HepG2 (cell line): ENCODE data around the gene RAB17. TPM values are rescaled to one million over a fixed set of nuclear protein-coding genes. Genes with fewer than 3 reads are reported as not detected.
"Not testable (repeated sequence)": the region's sequence is repeated elsewhere in the genome, so short reads cannot be mapped to it uniquely, and the experiment has no call there.

Experiments used
- ATAC-seq: fragments of 200-7000 bp; cut with Tn5 transposase; 3 replicates; pipeline ENCODE4 v1.9.1; 2020; ENCODE audit warnings: mild to moderate bottlenecking, moderate library complexity
- BruUV-seq: library from RNA; stranded (reverse); fragments of 400-500 nt; replicated peaks from 2 replicates; lab custom pipeline; 2021; lab: Mats Ljungman, UMichigan
- CTCF ChIA-PET: fragments of 300-600 bp; formaldehyde crosslinking; extraction: SDS; loops from one replicate; lab custom pipeline; 2021; ENCODE audit warnings: low total read pairs, inconsistent platforms, low intra/inter-chr PET ratio; lab: Yijun Ruan, JAX
- POLR2A ChIA-PET: fragments of 350-600 bp; sonication (Branson Sonifier 250); formaldehyde crosslinking; loops from one replicate; lab custom pipeline; 2020; ENCODE audit warnings: antibody characterized with exemption, inconsistent platforms; lab: Yijun Ruan, JAX
- DNase-seq: peaks from one replicate; pipeline ENCODE4 v3.0.0-alpha.2; 2015; ENCODE audit warnings: low spot score
- FAIRE-seq: peaks from 3 replicates; lab custom pipeline; 2011; peaks lifted over from hg19 to GRCh38; lab: Jason Lieb, UNC
- H2AFZ ChIP-seq: one replicate; pipeline ENCODE4 v1.6.1; 2011; ENCODE audit warnings: low read length, inconsistent platforms
- H3K27ac ChIP-seq: fragments of 300-600 bp; 3 replicates; pipeline ENCODE4 v1.8.0; 2011; ENCODE audit warnings: mixed run types, mild to moderate bottlenecking, mixed read lengths, low read length, inconsistent platforms; ENCODE audit not compliant: insufficient read depth; ENCODE audit errors: extremely low read length
- H3K27me3 ChIP-seq, 2 experiments: fragments of 200-600 bp in 1 of 2; 2 replicates in 1 of 2; 3 replicates in 1 of 2; pipeline versions ENCODE4 v1.6.0 to v1.8.0; 2011; ENCODE audit warnings: low read length in 2 of 2, mild to moderate bottlenecking in 2 of 2, moderate library complexity in 2 of 2, inconsistent platforms in 1 of 2; ENCODE audit not compliant: insufficient read depth in 2 of 2, control insufficient read depth in 1 of 2
- H3K36me3 ChIP-seq, 2 experiments: fragments of 200-600 bp in 1 of 2; replicated peaks in 1 of 2; 2 replicates in 1 of 2; 3 replicates in 1 of 2; pipeline versions ENCODE4 v1.5.1 to v1.8.0; 2011; ENCODE audit warnings: low read length in 2 of 2, inconsistent platforms in 1 of 2; ENCODE audit not compliant: insufficient read depth in 2 of 2, control insufficient read depth in 1 of 2
- H3K4me1 ChIP-seq: 2 replicates; pipeline ENCODE4 v1.5.1; 2012; ENCODE audit warnings: low read length, inconsistent platforms; ENCODE audit not compliant: insufficient read depth
- H3K4me2 ChIP-seq: 2 replicates; pipeline ENCODE4 v1.6.0; 2011; ENCODE audit warnings: low read depth, low read length, inconsistent platforms
- H3K4me3 ChIP-seq, 3 experiments: fragments of 200-600 bp in 1 of 3; sonication (generic), shearing (Covaris generic) in 1 of 3; replicated peaks in 1 of 3; 2 replicates each; pipeline ENCODE4 v1.5.1; 2011 to 2016; ENCODE audit warnings: low read length in 3 of 3, inconsistent platforms in 2 of 3, low read depth in 2 of 3, mild to moderate bottlenecking in 2 of 3, control low read depth in 1 of 3, mixed read lengths in 1 of 3; ENCODE audit not compliant: insufficient read depth in 1 of 3
- H3K79me2 ChIP-seq: one replicate; pipeline ENCODE4 v1.6.1; 2011; ENCODE audit warnings: low read length, inconsistent platforms; ENCODE audit not compliant: insufficient read depth
- H3K9ac ChIP-seq: 2 replicates; pipeline ENCODE4 v1.6.0; 2011; ENCODE audit warnings: mild to moderate bottlenecking, low read depth, low read length, inconsistent platforms; ENCODE audit not compliant: insufficient read depth
- H3K9me3 ChIP-seq: 2 replicates; pipeline ENCODE4 v1.5.1; 2012; ENCODE audit warnings: mild to moderate bottlenecking, low read length
- H4K20me1 ChIP-seq: 2 replicates; pipeline ENCODE4 v1.6.0; 2011; ENCODE audit warnings: inconsistent platforms, mild to moderate bottlenecking, low read length, moderate library complexity; ENCODE audit not compliant: insufficient read depth
- ZNF44 ChIP-seq: sonication (generic); formaldehyde crosslinking; IDR thresholded peaks from 2 replicates; pipeline ENCODE4 v1.5.1; 2020; ENCODE audit warnings: mild to moderate bottlenecking, missing genetic modification reagents
- ZNF605 ChIP-seq: sonication (generic); formaldehyde crosslinking; IDR thresholded peaks from 2 replicates; pipeline ENCODE4 v1.8.0; 2022; ENCODE audit warnings: mild to moderate bottlenecking, missing genetic modification reagents
- ZNF7 ChIP-seq: IDR thresholded peaks from 2 replicates; pipeline ENCODE4 v1.6.1; 2016; ENCODE audit warnings: missing biosample characterization, missing genetic modification reagents
- WGBS: methylation state at CpG from one replicate; pipeline ENCODE4 v1.1.6; 2017; ENCODE audit warnings: low lambda C conversion rate; 5-methylcytosine and 5-hydroxymethylcytosine counted together
- in situ Hi-C: cut with HindIII; loops from 2 replicates; pipeline ENCODE4 v1.10.0; 2017; ENCODE audit warnings: low pct_unique_long_range_greater_than_20kb; ENCODE audit not compliant: extremely low pct_ligation_motif_present
- intact Hi-C: fragments of 100-400 bp; cut with micrococcal nuclease; formaldehyde crosslinking; loops from one replicate; pipeline ENCODE4 v1.10.0; 2022; ENCODE audit not compliant: unreplicated experiment
- polyA plus RNA-seq, 8 experiments: library from polyadenylated mRNA; depleted of rRNA in 3 of 8; stranded (reverse) in 7 of 8; unstranded in 1 of 8; fragments of >200 nt; fragmentation: Illumina TruSeq in 4 of 8; extraction: Trizol in 4 of 8; gene quantifications; 2 replicates each; pipeline versions ENCODE4 v1.2.1 to v1.2.3, GENCODE V29; 2011 to 2016; ENCODE audit warnings: low read depth in 4 of 8, missing spikeins in 1 of 8, mixed read lengths in 1 of 8; ENCODE audit not compliant: insufficient read depth in 1 of 8
- total RNA-seq, 5 experiments: library from RNA; depleted of rRNA; stranded (reverse); fragments of >200 nt; fragmentation: Illumina TruSeq; extraction: Trizol; gene quantifications; 2 replicates each; pipeline ENCODE4 v1.2.3, GENCODE V29; 2016; ENCODE audit warnings: low read depth in 1 of 5

RAB17 gene
- total and polyA plus RNA-seq, 2 of the 13 experiments (the other 11 are each of a cell fraction or from before 2014, with no cell fraction given): 68.0 to 124 TPM

GRCh38 chr2:237612527-237613357 lies 22.2 kb upstream of the RAB17 start:
- Histone ChIP-seq H3K27me3 (peaks cover 0 to 30% of the 10 kb centered on the region in 2 experiments; a peak in 3 of 5 replicates), H3K4me1 (peaks cover 39% of the 10 kb centered on the region), H3K27ac (no peak overlapping the region), H3K9me3 (no peaks in the 10 kb centered on the region), H3K4me2 (no peak overlapping the region), H3K36me3 (no peaks in the 10 kb centered on the region), H3K4me3 (no peak overlapping the region), H3K79me2 (no peaks in the 10 kb centered on the region), H2AFZ (no peak overlapping the region), H4K20me1 (no peaks in the 10 kb centered on the region), H3K9ac (no peak overlapping the region)
- ChIA-PET CTCF (no interaction called here), POLR2A (no interaction called here)
- DNase-seq (no peak), ATAC-seq (no peak), FAIRE-seq (no peak)
- BruUV-seq: no TSS peak
- intact Hi-C loops (no loop called here), in situ Hi-C loops (no loop called here)
- 79% methylated on average over 8 of the region's 10 CpGs for WGBS
- TF ChIP-seq ZNF44: no peak
- no peak for TF ChIP-seq ZNF7 (CRISPR knock-in tag)
- TF ChIP-seq ZNF605: no peak

GRCh38 chr2:237606522-237606921 lies 16.0 kb upstream of the RAB17 start:
- intact Hi-C loops, H3K36me3 ChIP-seq, H3K27ac ChIP-seq, DNase-seq, H3K79me2 ChIP-seq, CTCF ChIA-PET, H2AFZ ChIP-seq, POLR2A ChIA-PET, ATAC-seq, H4K20me1 ChIP-seq, BruUV-seq, H3K4me2 ChIP-seq, H3K9ac ChIP-seq, H3K9me3 ChIP-seq, FAIRE-seq, H3K27me3 ChIP-seq, in situ Hi-C loops, H3K4me3 ChIP-seq: not testable (repeated sequence)
- 41% methylated on average over 3 of the region's 4 CpGs for WGBS
- H3K4me1 ChIP-seq: peaks cover 42% of the 10 kb centered on the region
